IMR-90 (cell line): ENCODE data around the gene MB21D2. TPM values are rescaled to one million over a fixed set of nuclear protein-coding genes. Genes with fewer than 3 reads are reported as not detected.
A peak's percentile ranks its signal among the peaks of the same experiment; 100 is the strongest.

Experiments
- ATAC-seq: fragments of 200-7000 bp; cut with Tn5 transposase; 2 replicates; pipeline ENCODE4 v1.9.1; 2020; ENCODE audit warnings: low read depth, mild to moderate bottlenecking, moderate library complexity
- BruUV-seq: library from RNA; stranded (reverse); fragments of 400-500 nt; replicated peaks from 2 replicates; lab custom pipeline; 2021; lab: Mats Ljungman, UMichigan
- CTCF ChIA-PET: fragments of 300-600 bp; formaldehyde crosslinking; extraction: SDS; loops from one replicate; lab custom pipeline; 2021; ENCODE audit warnings: antibody characterized with exemption; lab: Yijun Ruan, JAX
- POLR2A ChIA-PET: fragments of 300-600 bp; sonication (Branson Sonifier 250); formaldehyde crosslinking; loops from one replicate; lab custom pipeline; 2022; ENCODE audit warnings: antibody characterized with exemption; ENCODE audit not compliant: unreplicated experiment; lab: Charles Lee
- DNase-seq: peaks from one replicate; pipeline ENCODE4 v3.0.0; 2013
- H2AFZ ChIP-seq: replicated peaks from 2 replicates; pipeline ENCODE3; 2013; ENCODE audit warnings: low read length, mild to moderate bottlenecking; ENCODE audit not compliant: poor library complexity
- H2AK5ac ChIP-seq: 2 replicates; pipeline ENCODE4 v1.6.1; 2013; ENCODE audit warnings: low read depth, low read length, inconsistent platforms
- H2AK9ac ChIP-seq: replicated peaks from 2 replicates; pipeline ENCODE3; 2013; ENCODE audit warnings: mild to moderate bottlenecking, low read depth, low read length, moderate library complexity; ENCODE audit not compliant: poor library complexity
- H2BK120ac ChIP-seq: 2 replicates; pipeline ENCODE4 v1.6.1; 2013; ENCODE audit warnings: low read depth, low read length, inconsistent platforms
- H2BK15ac ChIP-seq: 3 replicates; pipeline ENCODE4 v1.6.1; 2013; ENCODE audit warnings: low read depth, low read length, inconsistent platforms
- H2BK20ac ChIP-seq: 2 replicates; pipeline ENCODE4 v1.6.1; 2013; ENCODE audit warnings: low read depth, mild to moderate bottlenecking, inconsistent platforms, low read length, moderate library complexity
- H2BK5ac ChIP-seq: 2 replicates; pipeline ENCODE4 v1.6.1; 2013; ENCODE audit warnings: mild to moderate bottlenecking, low read depth, low read length, inconsistent platforms; ENCODE audit not compliant: poor library complexity, severe bottlenecking
- H3K14ac ChIP-seq: replicated peaks from 2 replicates; pipeline ENCODE4 v1.6.1; 2013; ENCODE audit warnings: low read depth, low read length, inconsistent platforms
- H3K18ac ChIP-seq: 2 replicates; pipeline ENCODE4 v1.6.1; 2013; ENCODE audit warnings: low read depth, low read length, control low read depth
- H3K23ac ChIP-seq: 2 replicates; pipeline ENCODE4 v1.6.1; 2013; ENCODE audit warnings: low read depth, low read length, inconsistent platforms
- H3K27ac ChIP-seq: 2 replicates; pipeline ENCODE4 v1.5.1; 2013; ENCODE audit warnings: mild to moderate bottlenecking, control low read depth, low read length; ENCODE audit not compliant: insufficient read depth
- H3K27me3 ChIP-seq: 2 replicates; pipeline ENCODE4 v1.6.1; 2013; ENCODE audit warnings: low read length; ENCODE audit not compliant: control insufficient read depth, insufficient read depth
- H3K36me3 ChIP-seq: 2 replicates; pipeline ENCODE4 v1.6.1; 2013; ENCODE audit warnings: low read length, mixed read lengths; ENCODE audit not compliant: control insufficient read depth, insufficient read depth
- H3K4ac ChIP-seq: 2 replicates; pipeline ENCODE4 v1.6.1; 2013; ENCODE audit warnings: low read depth, low read length, inconsistent platforms
- H3K4me1 ChIP-seq: 2 replicates; pipeline ENCODE4 v1.6.1; 2013; ENCODE audit warnings: low read length, mixed read lengths; ENCODE audit not compliant: control insufficient read depth, insufficient read depth
- H3K4me2 ChIP-seq: 2 replicates; pipeline ENCODE4 v1.6.1; 2013; ENCODE audit warnings: low read depth, mild to moderate bottlenecking, control low read depth, low read length, moderate library complexity
- H3K4me3 ChIP-seq: 2 replicates; pipeline ENCODE4 v1.5.1; 2013; ENCODE audit warnings: low read depth, mild to moderate bottlenecking, control low read depth, low read length, moderate library complexity; ENCODE audit not compliant: insufficient read depth
- H3K56ac ChIP-seq: 2 replicates; pipeline ENCODE4 v1.6.1; 2013; ENCODE audit warnings: low read length, inconsistent platforms; ENCODE audit not compliant: insufficient read depth; ENCODE audit errors: extremely low read depth
- H3K79me1 ChIP-seq, 2 experiments: 2 replicates each; pipeline ENCODE4 v1.6.1; 2013; ENCODE audit warnings: low read length in 2 of 2, inconsistent platforms in 1 of 2, low read depth in 1 of 2
- H3K9ac ChIP-seq: 2 replicates; pipeline ENCODE4 v1.6.1; 2013; ENCODE audit warnings: low read depth, low read length, control low read depth
- H3K9me1 ChIP-seq: 2 replicates; pipeline ENCODE4 v1.6.1; 2013; ENCODE audit warnings: low read length, inconsistent platforms; ENCODE audit not compliant: insufficient read depth
- H3K9me3 ChIP-seq: 2 replicates; pipeline ENCODE4 v1.6.1; 2013; ENCODE audit warnings: low read length; ENCODE audit not compliant: control insufficient read depth, insufficient read depth
- H4K20me1 ChIP-seq: 2 replicates; pipeline ENCODE4 v1.6.1; 2013; ENCODE audit warnings: low read length, inconsistent platforms; ENCODE audit not compliant: insufficient read depth
- H4K5ac ChIP-seq: 2 replicates; pipeline ENCODE4 v1.6.1; 2013; ENCODE audit warnings: mild to moderate bottlenecking, low read depth, low read length, control low read depth
- H4K8ac ChIP-seq, 2 experiments: 2 replicates each; pipeline ENCODE4 v1.6.1; 2013; ENCODE audit warnings: low read depth in 2 of 2, low read length in 2 of 2, control low read depth in 1 of 2, inconsistent platforms in 1 of 2
- H4K91ac ChIP-seq: 2 replicates; pipeline ENCODE4 v1.6.1; 2013; ENCODE audit warnings: low read depth, low read length, inconsistent platforms; ENCODE audit not compliant: insufficient read depth
- BHLHE40 ChIP-seq: fragments of 150-350 bp; IDR thresholded peaks from 2 replicates; pipeline ENCODE4 v1.6.1; 2016; ENCODE audit warnings: mild to moderate bottlenecking, low read depth, low read length
- CEBPB ChIP-seq: IDR thresholded peaks from 2 replicates; pipeline ENCODE4 v1.6.1; 2012; ENCODE audit warnings: low read depth, low read length, improper control_type of control experiment
- CTCF ChIP-seq: conservative IDR thresholded peaks from 2 replicates; pipeline ENCODE4 v1.5.1; 2012; ENCODE audit warnings: mild to moderate bottlenecking, low read depth, low read length, improper control_type of control experiment
- FOS ChIP-seq: fragments of 150-350 bp; IDR thresholded peaks from 2 replicates; pipeline ENCODE4 v1.6.1; 2016; ENCODE audit warnings: low read depth, low read length
- MAFK ChIP-seq: IDR thresholded peaks from 2 replicates; pipeline ENCODE4 v1.6.1; 2012; ENCODE audit warnings: low read depth, low read length, improper control_type of control experiment
- MAZ ChIP-seq: IDR thresholded peaks from 2 replicates; pipeline ENCODE4 v1.6.1; 2012; ENCODE audit warnings: low read depth, mild to moderate bottlenecking, low read length, improper control_type of control experiment, moderate library complexity, borderline replicate concordance
- MXI1 ChIP-seq: IDR thresholded peaks from 2 replicates; pipeline ENCODE4 v1.6.1; 2012; ENCODE audit warnings: low read depth, mild to moderate bottlenecking, low read length, moderate library complexity, borderline replicate concordance
- NFE2L2 ChIP-seq: fragments of 150-350 bp; IDR thresholded peaks from 2 replicates; pipeline ENCODE4 v1.6.1; 2016; ENCODE audit warnings: low read depth, mild to moderate bottlenecking, low read length
- POLR2A ChIP-seq: IDR thresholded peaks from 2 replicates; pipeline ENCODE4 v1.6.1; 2012; ENCODE audit warnings: mild to moderate bottlenecking, low read depth, low read length
- RAD21 ChIP-seq: IDR thresholded peaks from 2 replicates; pipeline ENCODE4 v1.6.1; 2012; ENCODE audit warnings: low read length, improper control_type of control experiment
- RCOR1 ChIP-seq: IDR thresholded peaks from 2 replicates; pipeline ENCODE4 v1.6.1; 2012; ENCODE audit warnings: mild to moderate bottlenecking, low read length, improper control_type of control experiment; ENCODE audit not compliant: insufficient replicate concordance
- RFX5 ChIP-seq: IDR thresholded peaks from 2 replicates; pipeline ENCODE4 v1.8.0; 2012; ENCODE audit warnings: low read depth, mild to moderate bottlenecking, low read length, moderate library complexity
- SMC3 ChIP-seq: fragments of 150-350 bp; IDR thresholded peaks from 2 replicates; pipeline ENCODE4 v1.6.1; 2016; ENCODE audit warnings: low read depth, mild to moderate bottlenecking, antibody characterized with exemption, low read length, moderate library complexity
- USF2 ChIP-seq: fragments of 150-350 bp; IDR thresholded peaks from 2 replicates; pipeline ENCODE4 v1.6.1; 2017; ENCODE audit warnings: mild to moderate bottlenecking, antibody characterized with exemption, low read length, low read depth
- WGBS, 2 experiments: methylation state at CpG; one replicate each; pipeline versions ENCODE4 v1.1.5 to v1.1.7; 2013; ENCODE audit warnings: missing lambda C conversion rate in 2 of 2; ENCODE audit not compliant: insufficient read length in 1 of 2; ENCODE audit errors: extremely low coverage in 2 of 2; 5-methylcytosine and 5-hydroxymethylcytosine counted together
- dilution Hi-C: fragments of 300-500 bp; cut with HindIII; formaldehyde crosslinking; loops from one replicate; pipeline ENCODE4 v1.14.3; 2018; ENCODE audit warnings: low sequenced_read_pairs; ENCODE audit not compliant: unreplicated experiment
- in situ Hi-C: fragments of 300-500 bp; cut with MboI; formaldehyde crosslinking; loops from 3 replicates; pipeline ENCODE4 v1.14.3; 2019; ENCODE audit warnings: low sequenced_read_pairs, inconsistent platforms, mixed read lengths
- intact Hi-C: fragments of 100-400 bp; cut with micrococcal nuclease; formaldehyde crosslinking; loops from 2 replicates; pipeline ENCODE4 v1.10.0; 2022
- polyA plus RNA-seq, 3 experiments: library from polyadenylated mRNA; depleted of rRNA; stranded (reverse); fragments of >200 nt; gene quantifications; 2 replicates each; pipeline ENCODE4 v1.2.3, GENCODE V29; 2012; ENCODE audit warnings: low replicate concordance in 1 of 3
- total RNA-seq: library from RNA; depleted of rRNA; stranded (reverse); fragments of >200 nt; gene quantifications from 2 replicates; pipeline ENCODE4 v1.2.3, GENCODE V29; 2012
- TF ChIP-seq, protein P1 (sequence below): fragments of 150-350 bp; IDR thresholded peaks from 2 replicates; pipeline ENCODE4 v1.6.1; 2016; ENCODE audit warnings: low read depth, mild to moderate bottlenecking, low read length, moderate library complexity, borderline replicate concordance

Gene MB21D2
- total and polyA plus RNA-seq, 2 of the 4 experiments (the other 2 are of a cell fraction), result 13.6 to 44.8 TPM

DNA sequence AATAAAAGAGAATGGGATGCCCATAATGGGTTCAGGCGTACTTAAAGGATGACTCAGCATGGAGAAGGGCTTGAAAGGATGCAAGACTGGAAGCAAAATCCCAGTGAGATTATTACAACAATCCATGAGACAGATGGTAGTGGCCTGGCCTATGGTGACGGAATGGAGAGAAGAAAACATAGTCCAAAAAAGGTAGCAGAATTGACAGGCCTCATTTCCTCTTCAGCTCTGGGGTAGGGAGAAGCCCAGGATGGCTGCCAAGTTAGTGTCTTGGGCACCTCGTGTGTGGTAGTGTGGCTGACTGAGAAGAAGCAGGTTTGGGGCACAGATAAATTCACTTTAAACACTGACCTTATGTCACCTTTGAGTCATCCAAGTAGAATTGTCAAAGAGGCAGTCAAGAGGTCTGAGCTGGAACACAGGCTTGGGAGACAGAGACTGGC, 18.1 kb downstream of the MB21D2 start:
- H3K27ac ChIP-seq, result peak overlapping the region; percentile 30
- peak overlapping the region; percentile 23; the same call in 1 of the 3 replicates for H2BK15ac ChIP-seq
- ChIA-PET CTCF (interaction anchor here (0.7 kb wide), 1 partner anchor 229 kb away, joined by 3 read pairs; no protein-coding TSS in a partner anchor), POLR2A (no interaction called here)
- H3K18ac ChIP-seq, result 0 out of 2 replicates have a peak overlapping the region, but pooled peaks have one; percentile 0
- peak overlapping the region; percentile 91 for H2BK120ac ChIP-seq
- peak overlapping the region in 1 of 2 experiments; percentile 79; a peak in 2 of 4 replicates for H4K8ac ChIP-seq
- peak overlapping the region; percentile 74 for H2BK5ac ChIP-seq
- H4K20me1 ChIP-seq, result no peaks in the 10 kb centered on the region
- no TSS peak for BruUV-seq
- H3K4me2 ChIP-seq, result no peak overlapping the region
- no peaks in the 10 kb centered on the region for H3K36me3 ChIP-seq
- peaks cover 18% of the 10 kb centered on the region for H3K9me1 ChIP-seq
- H2AFZ ChIP-seq, result peak overlapping the region; percentile 77
- H2AK5ac ChIP-seq, result peak overlapping the region; percentile 69
- peak overlapping the region; percentile 91 for H2AK9ac ChIP-seq
- H3K9ac ChIP-seq, result no peak overlapping the region
- H3K27me3 ChIP-seq, result no peaks in the 10 kb centered on the region
- WGBS, 2 experiments, result no CpG with 5 or more reads among the region's 3 CpGs
- ATAC-seq (peak; percentile 59), DNase-seq (peak; percentile 91)
- H3K4me3 ChIP-seq, result no peak overlapping the region
- H3K4ac ChIP-seq, result peak overlapping the region; percentile 94
- peak overlapping the region; percentile 51 for H3K56ac ChIP-seq
- H3K9me3 ChIP-seq, result no peaks in the 10 kb centered on the region
- dilution Hi-C loops (no loop called here), intact Hi-C loops (no loop called here), in situ Hi-C loops (loop anchor here (25.0 kb wide), 1 partner anchor 1562 kb away; the partner anchor contains the start of genes CCDC50 and UTS2B)
- H3K14ac ChIP-seq, result peak overlapping the region; percentile 42; the same call in 1 of the 2 replicates
- H4K5ac ChIP-seq, result peak overlapping the region; percentile 1; the same call in 1 of the 2 replicates
- peak overlapping the region; percentile 70 for H2BK20ac ChIP-seq
- H3K79me1 ChIP-seq, result peaks cover 33 to 77% of the 10 kb centered on the region in 2 experiments
- peak overlapping the region; percentile 81 for H3K23ac ChIP-seq
- peak overlapping the region; percentile 64 for H4K91ac ChIP-seq
- peaks cover 18% of the 10 kb centered on the region for H3K4me1 ChIP-seq
- TF ChIP-seq SMC3 (no peak), MAFK (peak; percentile 53), RAD21 (no peak), USF2 (no peak), MAZ (no peak), POLR2A (no peak), RFX5 (no peak), FOS (peak; percentile 37; the same call in 1 of the 2 replicates), NFE2L2 (peak; percentile 92), CEBPB (peak; percentile 11; the same call in 1 of the 2 replicates), CTCF (no peak), MXI1 (no peak), BHLHE40 (0 out of 2 replicates have a peak, but pooled peaks have one; percentile 17), RCOR1 (no peak)
- TF ChIP-seq, protein P1, sequence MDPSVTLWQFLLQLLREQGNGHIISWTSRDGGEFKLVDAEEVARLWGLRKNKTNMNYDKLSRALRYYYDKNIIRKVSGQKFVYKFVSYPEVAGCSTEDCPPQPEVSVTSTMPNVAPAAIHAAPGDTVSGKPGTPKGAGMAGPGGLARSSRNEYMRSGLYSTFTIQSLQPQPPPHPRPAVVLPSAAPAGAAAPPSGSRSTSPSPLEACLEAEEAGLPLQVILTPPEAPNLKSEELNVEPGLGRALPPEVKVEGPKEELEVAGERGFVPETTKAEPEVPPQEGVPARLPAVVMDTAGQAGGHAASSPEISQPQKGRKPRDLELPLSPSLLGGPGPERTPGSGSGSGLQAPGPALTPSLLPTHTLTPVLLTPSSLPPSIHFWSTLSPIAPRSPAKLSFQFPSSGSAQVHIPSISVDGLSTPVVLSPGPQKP, result no peak
